C4-2B (cell line): ENCODE measurements around the gene IQCM.

Source experiments
- CTCF ChIP-seq: fragments of 450-650 bp; conservative IDR thresholded peaks from 2 replicates; pipeline ENCODE4 v1.5.1; 2017; ENCODE audit warnings: mild to moderate bottlenecking
- ZFX ChIP-seq: fragments of 450-650 bp; IDR thresholded peaks from 2 replicates; pipeline ENCODE4 v1.6.1; 2017

GRCh38 chr4:149728444-149728843 lies 87.2 kb downstream of the IQCM start:
- TF ChIP-seq CTCF (no peak), ZFX (no peak)
